H9 (cell line): ENCODE measurements around the gene DCBLD1. TPM values are rescaled to one million over a fixed set of nuclear protein-coding genes. Genes with fewer than 3 reads are reported as not detected.

ENCODE experiments used
- DNase-seq: peaks from one replicate; pipeline ENCODE4 v3.0.0-alpha.2; 2017
- H2AFZ ChIP-seq: one replicate; pipeline ENCODE4 v1.6.1; 2013; ENCODE audit warnings: mild to moderate bottlenecking, low read length, control low read depth, moderate library complexity
- H2AK5ac ChIP-seq: 2 replicates; pipeline ENCODE4 v1.6.1; 2013; ENCODE audit warnings: low read length, control low read depth, mixed read lengths; ENCODE audit not compliant: insufficient read length
- H2BK120ac ChIP-seq: one replicate; pipeline ENCODE4 v1.6.1; 2013; ENCODE audit warnings: low read depth, mild to moderate bottlenecking, low read length, control low read depth, inconsistent platforms; ENCODE audit not compliant: poor library complexity, severe bottlenecking
- H2BK12ac ChIP-seq: 2 replicates; pipeline ENCODE4 v1.6.1; 2013; ENCODE audit warnings: low read length, control low read depth, mixed read lengths, low read depth; ENCODE audit not compliant: insufficient read length
- H2BK15ac ChIP-seq: 2 replicates; pipeline ENCODE4 v1.6.1; 2013; ENCODE audit warnings: low read depth, low read length, control low read depth
- H2BK20ac ChIP-seq: one replicate; pipeline ENCODE4 v1.6.1; 2013; ENCODE audit warnings: low read depth, mild to moderate bottlenecking, low read length, control low read depth, inconsistent platforms; ENCODE audit not compliant: poor library complexity, severe bottlenecking
- H2BK5ac ChIP-seq: 2 replicates; pipeline ENCODE4 v1.6.1; 2013; ENCODE audit warnings: low read length, control low read depth, mixed read lengths; ENCODE audit not compliant: insufficient read length
- H3K14ac ChIP-seq: 2 replicates; pipeline ENCODE4 v1.6.1; 2013; ENCODE audit warnings: low read length, control low read depth; ENCODE audit not compliant: insufficient read depth
- H3K18ac ChIP-seq: 2 replicates; pipeline ENCODE4 v1.6.1; 2013; ENCODE audit warnings: low read depth, mild to moderate bottlenecking, mixed read lengths, low read length, control low read depth; ENCODE audit not compliant: insufficient read length
- H3K23ac ChIP-seq: 2 replicates; pipeline ENCODE4 v1.6.1; 2013; ENCODE audit warnings: low read length, control low read depth, mixed read lengths, low read depth; ENCODE audit not compliant: insufficient read length
- H3K23me2 ChIP-seq: 2 replicates; pipeline ENCODE4 v1.6.1; 2013; ENCODE audit warnings: low read depth, mild to moderate bottlenecking, mixed read lengths, low read length, control low read depth; ENCODE audit not compliant: insufficient read length, poor library complexity, severe bottlenecking
- H3K27ac ChIP-seq: 2 replicates; pipeline ENCODE4 v1.5.1; 2013; ENCODE audit warnings: low read length, control low read depth, mixed read lengths, low read depth; ENCODE audit not compliant: insufficient read length
- H3K27me3 ChIP-seq: 2 replicates; pipeline ENCODE4 v1.6.1; 2013; ENCODE audit warnings: low read length, control low read depth, inconsistent platforms; ENCODE audit not compliant: insufficient read depth
- H3K4ac ChIP-seq: 2 replicates; pipeline ENCODE4 v1.6.1; 2013; ENCODE audit warnings: low read depth, mild to moderate bottlenecking, control low read depth, inconsistent platforms, low read length, moderate library complexity
- H3K4me1 ChIP-seq: 2 replicates; pipeline ENCODE4 v1.6.1; 2013; ENCODE audit warnings: low read length, control low read depth, inconsistent platforms; ENCODE audit not compliant: insufficient read depth
- H3K4me2 ChIP-seq: 2 replicates; pipeline ENCODE4 v1.6.1; 2013; ENCODE audit warnings: low read length, control low read depth, mixed read lengths; ENCODE audit not compliant: insufficient read length, insufficient read depth
- H3K56ac ChIP-seq: 2 replicates; pipeline ENCODE4 v1.6.1; 2013; ENCODE audit warnings: low read depth, mild to moderate bottlenecking, mixed read lengths, low read length, control low read depth; ENCODE audit not compliant: insufficient read length
- H3K79me1 ChIP-seq: 2 replicates; pipeline ENCODE4 v1.6.1; 2013; ENCODE audit warnings: low read depth, mild to moderate bottlenecking, moderate library complexity, low read length, control low read depth, inconsistent platforms; ENCODE audit not compliant: insufficient read depth, poor library complexity, severe bottlenecking
- H3K79me2 ChIP-seq: 2 replicates; pipeline ENCODE4 v1.6.1; 2013; ENCODE audit warnings: low read length, control low read depth, inconsistent platforms; ENCODE audit not compliant: insufficient read depth
- H3K9ac ChIP-seq: 2 replicates; pipeline ENCODE4 v1.6.1; 2013; ENCODE audit warnings: low read length, control low read depth, mixed read lengths; ENCODE audit not compliant: insufficient read length; ENCODE audit errors: extremely low read depth
- H3K9me3 ChIP-seq: one replicate; pipeline ENCODE4 v1.6.1; 2013; ENCODE audit warnings: low read depth, low read length, inconsistent platforms; ENCODE audit not compliant: control insufficient read depth
- H3T11ph ChIP-seq: one replicate; pipeline ENCODE4 v1.6.1; 2013; ENCODE audit warnings: mild to moderate bottlenecking, low read length, control low read depth, inconsistent platforms
- H4K20me1 ChIP-seq: one replicate; pipeline ENCODE4 v1.6.1; 2013; ENCODE audit not compliant: control insufficient read depth, insufficient read length, insufficient read depth
- H4K5ac ChIP-seq: 2 replicates; pipeline ENCODE4 v1.6.1; 2013; ENCODE audit warnings: low read depth, mild to moderate bottlenecking, mixed read lengths, low read length, control low read depth; ENCODE audit not compliant: insufficient read length
- H4K8ac ChIP-seq: replicated peaks from 2 replicates; pipeline ENCODE4 v1.6.1; 2013; ENCODE audit warnings: low read length, control low read depth, mixed read lengths, low read depth; ENCODE audit not compliant: insufficient read length
- H4K91ac ChIP-seq: 2 replicates; pipeline ENCODE4 v1.6.1; 2013; ENCODE audit warnings: low read depth, mild to moderate bottlenecking, moderate library complexity, mixed read lengths, low read length, control low read depth; ENCODE audit not compliant: insufficient read length
- H3K27ac Mint-ChIP-seq, 3 experiments: 2 replicates in 2 of 3; 3 replicates in 1 of 3; pipeline ENCODE4 v1.8.0; 2020 to 2021; ENCODE audit warnings: mixed read lengths in 3 of 3, mild to moderate bottlenecking in 1 of 3, moderate library complexity in 1 of 3
- H3K27me3 Mint-ChIP-seq: 2 replicates; pipeline ENCODE4 v1.8.0; 2021; ENCODE audit warnings: low read depth, mild to moderate bottlenecking, moderate library complexity, mixed read lengths
- H3K36me3 Mint-ChIP-seq, 3 experiments: 2 replicates in 2 of 3; 3 replicates in 1 of 3; pipeline ENCODE4 v1.8.0; 2020 to 2021; ENCODE audit warnings: low read depth in 3 of 3, mixed read lengths in 3 of 3; ENCODE audit not compliant: insufficient read depth in 1 of 3
- H3K4me1 Mint-ChIP-seq, 2 experiments: 2 replicates each; pipeline ENCODE4 v1.8.0; 2020; ENCODE audit warnings: mixed read lengths in 2 of 2
- H3K4me3 Mint-ChIP-seq, 2 experiments: 2 replicates in 1 of 2; 3 replicates in 1 of 2; pipeline ENCODE4 v1.8.0; 2020 to 2021; ENCODE audit warnings: mild to moderate bottlenecking in 2 of 2, mixed read lengths in 2 of 2, moderate library complexity in 1 of 2
- H3K9me3 Mint-ChIP-seq, 2 experiments: 2 replicates in 1 of 2; 3 replicates in 1 of 2; pipeline ENCODE4 v1.8.0; 2020; ENCODE audit warnings: mild to moderate bottlenecking in 2 of 2, mixed read lengths in 2 of 2, moderate library complexity in 1 of 2
- WGBS: extraction: QIAGEN DNeasy Blood & Tissue Kit; methylation state at CpG from one replicate; pipeline ENCODE4 v1.1.7; 2013; ENCODE audit warnings: missing lambda C conversion rate, low lambda C conversion rate, mixed read lengths; ENCODE audit not compliant: insufficient read length; ENCODE audit errors: extremely low coverage; 5-methylcytosine and 5-hydroxymethylcytosine counted together
- total RNA-seq: library from RNA; stranded (reverse); gene quantifications from 2 replicates; pipeline ENCODE4 v1.2.1, GENCODE V29; 2021
- TF ChIP-seq, protein P1 (sequence below): fragments of 200-600 bp; sonication (generic); conservative IDR thresholded peaks from 3 replicates; pipeline ENCODE4 v1.8.0; 2021; ENCODE audit warnings: antibody characterized with exemption, mild to moderate bottlenecking

The DCBLD1 gene
- total RNA-seq, 1 experiment from 2014 or later, result 10.1 TPM

DNA sequence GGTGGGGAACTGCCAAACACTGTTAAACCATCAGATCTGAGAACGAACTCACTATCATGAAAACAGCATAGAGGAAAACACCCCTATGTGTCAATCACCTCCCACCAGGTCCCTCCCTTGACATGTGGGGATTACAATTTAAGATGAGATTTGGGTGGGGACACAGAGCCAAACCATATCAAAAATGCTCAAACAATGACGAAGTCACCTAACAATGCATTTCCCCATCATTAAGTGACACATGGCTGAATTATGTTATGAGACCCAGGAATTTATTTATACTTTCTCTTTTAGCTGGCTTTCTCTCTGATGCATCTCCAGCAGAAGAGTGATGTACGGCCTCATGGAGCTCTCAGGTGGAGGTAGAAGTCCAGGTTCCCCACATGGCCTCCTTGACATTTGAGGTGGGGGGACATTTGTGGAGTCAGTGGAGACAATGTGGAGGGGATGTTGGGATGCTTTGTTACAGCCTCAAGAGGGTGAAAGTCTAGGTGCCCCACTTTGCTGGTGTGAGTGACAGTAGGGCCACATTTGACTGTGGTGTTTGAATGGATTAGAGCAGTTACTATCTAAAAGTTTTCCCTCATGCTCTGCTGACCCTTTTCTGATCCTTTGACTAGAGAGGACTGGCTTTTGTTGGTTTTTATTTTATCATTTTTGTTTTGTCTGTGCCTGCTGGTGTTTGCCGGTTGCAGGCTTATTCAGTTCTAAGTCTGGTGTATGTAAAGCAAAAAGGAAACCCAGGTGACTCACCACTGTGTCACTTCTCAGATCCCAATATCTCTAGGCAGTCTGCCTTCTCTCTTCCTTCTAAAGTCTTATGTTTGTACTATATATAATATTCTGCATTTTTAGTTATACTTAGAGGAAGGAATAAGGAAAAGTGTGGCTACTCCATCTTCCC is 18.5 kb upstream of the DCBLD1 start:
- H3K9me3 Mint-ChIP-seq, result no peaks in the 10 kb centered on the region
- H4K91ac ChIP-seq, result no peak overlapping the region
- no peak overlapping the region for H4K5ac ChIP-seq
- H3K27me3 ChIP-seq, result no peaks in the 10 kb centered on the region
- H4K20me1 ChIP-seq, result no peaks in the 10 kb centered on the region
- no peak overlapping the region for H3K9ac ChIP-seq
- no peak overlapping the region for H3K56ac ChIP-seq
- H3K23me2 ChIP-seq, result no peaks in the 10 kb centered on the region
- no peak overlapping the region for H3K14ac ChIP-seq
- H2AK5ac ChIP-seq, result no peak overlapping the region
- H2BK12ac ChIP-seq, result no peak overlapping the region
- no peaks in the 10 kb centered on the region for H3K27me3 Mint-ChIP-seq
- H3K18ac ChIP-seq, result no peak overlapping the region
- no peak overlapping the region for H2BK5ac ChIP-seq
- no peak overlapping the region for H3T11ph ChIP-seq
- no peak overlapping the region for H2BK20ac ChIP-seq
- DNase-seq, result no peak
- no peak overlapping the region for H3K4me3 Mint-ChIP-seq
- no peak overlapping the region for H4K8ac ChIP-seq
- H2BK120ac ChIP-seq, result no peak overlapping the region
- H3K4me1 ChIP-seq, result no peaks in the 10 kb centered on the region
- no peak overlapping the region for H2BK15ac ChIP-seq
- no CpG with 5 or more reads among the region's 4 CpGs for WGBS
- TF ChIP-seq, protein P1, sequence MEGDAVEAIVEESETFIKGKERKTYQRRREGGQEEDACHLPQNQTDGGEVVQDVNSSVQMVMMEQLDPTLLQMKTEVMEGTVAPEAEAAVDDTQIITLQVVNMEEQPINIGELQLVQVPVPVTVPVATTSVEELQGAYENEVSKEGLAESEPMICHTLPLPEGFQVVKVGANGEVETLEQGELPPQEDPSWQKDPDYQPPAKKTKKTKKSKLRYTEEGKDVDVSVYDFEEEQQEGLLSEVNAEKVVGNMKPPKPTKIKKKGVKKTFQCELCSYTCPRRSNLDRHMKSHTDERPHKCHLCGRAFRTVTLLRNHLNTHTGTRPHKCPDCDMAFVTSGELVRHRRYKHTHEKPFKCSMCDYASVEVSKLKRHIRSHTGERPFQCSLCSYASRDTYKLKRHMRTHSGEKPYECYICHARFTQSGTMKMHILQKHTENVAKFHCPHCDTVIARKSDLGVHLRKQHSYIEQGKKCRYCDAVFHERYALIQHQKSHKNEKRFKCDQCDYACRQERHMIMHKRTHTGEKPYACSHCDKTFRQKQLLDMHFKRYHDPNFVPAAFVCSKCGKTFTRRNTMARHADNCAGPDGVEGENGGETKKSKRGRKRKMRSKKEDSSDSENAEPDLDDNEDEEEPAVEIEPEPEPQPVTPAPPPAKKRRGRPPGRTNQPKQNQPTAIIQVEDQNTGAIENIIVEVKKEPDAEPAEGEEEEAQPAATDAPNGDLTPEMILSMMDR, result no peak
- no peaks in the 10 kb centered on the region for H3K79me1 ChIP-seq
- H3K79me2 ChIP-seq, result no peaks in the 10 kb centered on the region
- H3K36me3 Mint-ChIP-seq, result no peaks in the 10 kb centered on the region
- no peaks in the 10 kb centered on the region for H3K4me1 Mint-ChIP-seq
- H3K27ac ChIP-seq, result no peak overlapping the region
- no peak overlapping the region for H3K27ac Mint-ChIP-seq
- H3K9me3 ChIP-seq, result no peaks in the 10 kb centered on the region
- no peak overlapping the region for H3K4me2 ChIP-seq
- H3K4ac ChIP-seq, result no peak overlapping the region
- H3K23ac ChIP-seq, result no peak overlapping the region
- no peak overlapping the region for H2AFZ ChIP-seq
